GM12878 (cell line): ENCODE data around the gene HBB.

Experiments used
- BACH1 ChIP-seq: fragments of 450-650 bp; IDR thresholded peaks from 2 replicates; pipeline ENCODE4 v1.6.1; 2017; ENCODE audit warnings: mild to moderate bottlenecking, borderline replicate concordance
- BMI1 ChIP-seq: fragments of 450-650 bp; IDR thresholded peaks from 2 replicates; pipeline ENCODE4 v1.6.1; 2016; ENCODE audit warnings: mild to moderate bottlenecking, moderate library complexity, borderline replicate concordance
- CBX3 ChIP-seq: fragments of 200-600 bp; sonication (generic); IDR thresholded peaks from 2 replicates; pipeline ENCODE4 v1.6.1; 2016; ENCODE audit warnings: low read depth, borderline replicate concordance
- CTCF ChIP-seq, 3 experiments: IDR thresholded peaks in 2 of 3; conservative IDR thresholded peaks in 1 of 3; 2 replicates each; pipeline ENCODE4 v1.5.1; 2011; ENCODE audit warnings: low read depth in 3 of 3, low read length in 3 of 3, mild to moderate bottlenecking in 3 of 3, control low read depth in 2 of 3, moderate library complexity in 2 of 3, inconsistent platforms in 1 of 3, mixed read lengths in 1 of 3; ENCODE audit not compliant: control insufficient read depth in 2 of 3, insufficient read depth in 1 of 3; ENCODE audit errors: extremely low read depth in 1 of 3
- EZH2 ChIP-seq: IDR thresholded peaks from 2 replicates; pipeline ENCODE4 v1.6.1; 2012; ENCODE audit warnings: low read depth, mild to moderate bottlenecking, control low read depth, inconsistent platforms, low read length, borderline replicate concordance; ENCODE audit not compliant: control insufficient read depth
- GABPA ChIP-seq: IDR thresholded peaks from 2 replicates; pipeline ENCODE4 v1.6.1; 2014; ENCODE audit warnings: antibody characterized with exemption, low read depth, mild to moderate bottlenecking, inconsistent platforms
- KDM1A ChIP-seq: fragments of 200-600 bp; sonication (generic); IDR thresholded peaks from 2 replicates; pipeline ENCODE4 v1.6.1; 2016; ENCODE audit warnings: borderline replicate concordance
- MAX ChIP-seq: IDR thresholded peaks from 2 replicates; pipeline ENCODE4 v1.6.1; 2012; ENCODE audit warnings: low read depth, low read length, improper control_type of control experiment
- MXI1 ChIP-seq: fragments of 150-350 bp; IDR thresholded peaks from 2 replicates; pipeline ENCODE4 v1.6.1; 2011; ENCODE audit warnings: low read depth, mild to moderate bottlenecking, inconsistent platforms, low read length, improper control_type of control experiment
- POLR2A ChIP-seq: IDR thresholded peaks from 2 replicates; pipeline ENCODE4 v1.6.1; 2011; ENCODE audit warnings: low read depth, mild to moderate bottlenecking, low read length
- RELA ChIP-seq: fragments of 450-650 bp; IDR thresholded peaks from 2 replicates; pipeline ENCODE4 v1.8.0; 2014; ENCODE audit warnings: borderline replicate concordance; ENCODE audit not compliant: partially characterized antibody
- SPI1 ChIP-seq: IDR thresholded peaks from 2 replicates; pipeline ENCODE4 v1.6.1; 2011; ENCODE audit warnings: low read depth, mild to moderate bottlenecking, low read length, moderate library complexity, borderline replicate concordance; ENCODE audit not compliant: insufficient read depth
- USF1 ChIP-seq: IDR thresholded peaks from 2 replicates; pipeline ENCODE4 v1.6.1; 2011; ENCODE audit warnings: borderline replicate concordance, low read depth, mild to moderate bottlenecking, moderate library complexity, mixed read lengths, low read length; ENCODE audit not compliant: insufficient read depth; ENCODE audit errors: extremely low read length

GRCh38 chr11:5234381-5234834 lies 7.5 kb upstream of the HBB start, which contains the start of gene HBD:
- TF ChIP-seq USF1 (no peak), CBX3 (no peak), MXI1 (no peak), POLR2A (no peak), RELA (no peak), CTCF (IDR thresholded peaks at IDR 0.05 in 2 of 3, conservative IDR thresholded peaks at IDR 0.05 in 1 of 3; ENCODE audit: control insufficient read depth in 2 of 3, extremely low read depth in 1 of 3, insufficient read depth in 1 of 3, low read depth in 3 of 3, low read length in 3 of 3) (no peak), MAX (no peak), SPI1 (no peak), GABPA (no peak), KDM1A (no peak), BMI1 (no peak), EZH2 (no peak), BACH1 (no peak)
